GM20431 (cell line): Measurements from ENCODE around the gene EMD.

ENCODE experiments used
- in situ Hi-C: fragments of 300-500 bp; cut with MseI, MboI; formaldehyde crosslinking; loops from one replicate; pipeline ENCODE4 v1.15.0; 2020; ENCODE audit warnings: low sequenced_read_pairs; ENCODE audit not compliant: unreplicated experiment

EMD gene

DNA sequence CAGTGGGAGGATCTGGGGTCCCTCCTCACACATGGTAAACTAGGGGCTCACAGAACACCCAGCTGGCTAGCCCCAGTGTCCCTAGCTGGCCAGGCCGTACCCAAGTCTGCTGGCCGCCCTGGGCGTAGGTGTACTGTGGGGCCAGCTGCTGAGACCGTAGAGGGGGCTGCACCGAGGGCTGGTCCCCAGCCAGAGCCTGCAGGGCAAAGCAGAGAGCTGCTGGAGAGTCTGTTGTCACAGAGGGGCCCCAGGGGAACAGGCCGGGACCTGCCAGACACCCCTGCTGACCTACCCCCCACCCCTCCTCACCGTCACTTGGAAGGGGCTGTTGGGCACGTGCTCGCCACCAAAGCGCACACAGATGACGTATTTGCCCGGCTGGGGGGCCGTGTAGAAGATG, 24.6 kb upstream of the EMD start:
- in situ Hi-C loops: no loop called here

- in situ Hi-C loops: no loop called here
Observed at GRCh38 chrX:154355094-154355775, 23.9 kb upstream of the EMD start.

DNA sequence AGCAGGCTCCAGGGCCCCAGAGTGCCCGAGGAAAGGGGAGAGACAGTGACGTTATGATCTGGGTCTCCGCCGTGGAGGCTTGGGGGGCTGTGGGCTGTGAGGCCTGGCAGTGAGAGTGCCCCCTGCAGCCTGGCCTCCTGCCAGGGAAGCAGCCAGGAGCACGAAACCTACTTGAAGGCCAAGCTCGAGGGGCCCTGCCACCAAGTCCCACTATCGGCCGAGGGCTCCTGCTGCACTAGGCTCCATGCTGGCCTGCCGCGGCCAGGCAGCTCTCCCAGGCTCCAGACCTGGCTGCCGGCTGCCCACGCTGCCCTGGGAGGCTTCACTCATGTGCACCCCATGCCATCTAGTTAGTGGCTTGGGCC, 23.3 kb upstream of the EMD start:
- in situ Hi-C loops: no loop called here

- in situ Hi-C loops: no loop called here
Observed at GRCh38 chrX:154356596-154356995, 22.5 kb upstream of the EMD start.

DNA sequence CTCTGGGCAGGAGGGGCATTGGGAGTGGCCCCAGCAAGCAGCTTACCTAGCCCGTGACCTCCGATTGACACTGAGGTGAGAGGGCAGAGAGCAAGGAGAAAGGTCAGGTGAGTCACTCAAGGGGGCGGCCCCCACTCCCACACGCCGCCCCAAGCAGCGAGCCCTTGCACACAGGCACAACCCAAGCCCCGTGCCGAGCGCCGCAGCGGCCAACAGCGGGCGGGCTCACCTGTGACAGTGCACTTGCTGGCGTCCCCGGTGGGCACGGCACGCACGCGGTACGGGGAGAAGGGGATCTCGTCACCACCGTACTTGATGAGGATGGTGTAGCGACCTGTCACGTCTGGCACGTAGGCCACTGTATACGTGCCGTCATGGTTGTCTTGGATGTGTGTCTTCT, 21.9 kb upstream of the EMD start:
- in situ Hi-C loops: no loop called here

GRCh38 chrX:154358011-154358410, 21.1 kb upstream of the EMD start:
- in situ Hi-C loops: no loop called here

GRCh38 chrX:154358829-154359228, 20.3 kb upstream of the EMD start:
- in situ Hi-C loops: no loop called here

GRCh38 chrX:154359362-154360154, 19.5 kb upstream of the EMD start:
- in situ Hi-C loops: no loop called here

- in situ Hi-C loops: no loop called here
Observed at GRCh38 chrX:154360155-154360713, 18.9 kb upstream of the EMD start.

- in situ Hi-C loops: no loop called here
Observed at GRCh38 chrX:154362085-154362742, 16.9 kb upstream of the EMD start.

DNA sequence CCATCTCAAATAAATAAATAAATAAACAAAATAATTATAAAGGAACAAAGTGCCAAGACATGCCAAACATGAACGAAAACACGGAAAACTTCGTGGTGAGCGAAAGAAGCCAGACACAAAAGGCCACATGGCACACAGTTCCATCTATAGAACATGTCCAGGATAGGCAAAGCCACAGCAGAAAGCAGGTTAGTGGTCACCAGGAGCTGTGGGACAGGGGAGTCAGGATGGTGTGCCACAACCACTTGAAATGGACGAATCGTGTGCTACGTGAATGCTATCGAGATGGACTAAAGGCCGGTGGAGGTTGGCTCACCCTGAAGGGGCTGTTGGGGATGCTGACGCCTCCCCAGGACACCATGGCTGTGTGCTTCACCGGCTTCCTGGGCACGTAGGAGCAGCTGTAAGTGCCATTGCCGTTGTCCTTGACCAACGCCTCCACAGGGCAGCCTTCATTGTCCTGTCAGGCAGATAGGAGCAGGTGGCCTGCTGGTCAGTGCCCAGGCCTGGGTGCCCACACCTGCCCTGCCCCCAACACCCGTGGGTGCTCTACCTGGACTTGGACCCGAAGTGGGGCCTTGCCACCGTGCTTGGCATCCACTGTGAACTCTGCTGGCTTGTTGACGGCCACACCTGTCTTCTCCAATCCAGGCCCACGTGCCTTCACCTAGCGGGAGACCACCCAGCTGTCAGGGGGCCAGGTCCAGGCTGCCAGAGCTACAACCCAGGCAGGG, 15.2 kb upstream of the EMD start:
- in situ Hi-C loops: no loop called here

DNA sequence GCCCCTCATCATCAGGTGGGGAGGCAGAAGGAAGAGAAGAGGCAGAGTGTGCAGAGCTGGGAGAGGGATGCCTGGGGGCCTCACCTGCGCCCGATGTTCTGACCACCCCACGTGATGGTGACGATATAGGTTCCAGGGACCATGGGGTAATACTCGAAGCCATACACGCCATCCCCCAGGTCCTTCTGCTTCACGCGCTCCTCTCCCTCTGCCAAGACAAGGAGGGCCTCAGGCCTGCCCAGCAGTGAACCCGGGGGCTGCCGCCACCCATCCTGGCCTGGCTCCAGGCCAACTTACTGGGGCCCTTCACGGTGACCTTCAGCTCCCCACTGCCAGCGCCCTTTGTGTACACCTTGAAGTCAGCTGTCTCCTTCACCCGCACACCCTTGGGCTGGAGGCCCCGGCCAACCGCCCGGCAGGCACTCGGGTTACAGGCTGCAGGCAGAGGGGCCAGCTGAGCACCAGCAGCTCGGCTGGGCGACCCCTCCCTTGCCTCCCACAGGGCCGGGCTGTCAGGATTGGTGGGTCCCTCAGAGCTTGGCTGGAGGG, 14.0 kb upstream of the EMD start:
- in situ Hi-C loops: no loop called here

DNA sequence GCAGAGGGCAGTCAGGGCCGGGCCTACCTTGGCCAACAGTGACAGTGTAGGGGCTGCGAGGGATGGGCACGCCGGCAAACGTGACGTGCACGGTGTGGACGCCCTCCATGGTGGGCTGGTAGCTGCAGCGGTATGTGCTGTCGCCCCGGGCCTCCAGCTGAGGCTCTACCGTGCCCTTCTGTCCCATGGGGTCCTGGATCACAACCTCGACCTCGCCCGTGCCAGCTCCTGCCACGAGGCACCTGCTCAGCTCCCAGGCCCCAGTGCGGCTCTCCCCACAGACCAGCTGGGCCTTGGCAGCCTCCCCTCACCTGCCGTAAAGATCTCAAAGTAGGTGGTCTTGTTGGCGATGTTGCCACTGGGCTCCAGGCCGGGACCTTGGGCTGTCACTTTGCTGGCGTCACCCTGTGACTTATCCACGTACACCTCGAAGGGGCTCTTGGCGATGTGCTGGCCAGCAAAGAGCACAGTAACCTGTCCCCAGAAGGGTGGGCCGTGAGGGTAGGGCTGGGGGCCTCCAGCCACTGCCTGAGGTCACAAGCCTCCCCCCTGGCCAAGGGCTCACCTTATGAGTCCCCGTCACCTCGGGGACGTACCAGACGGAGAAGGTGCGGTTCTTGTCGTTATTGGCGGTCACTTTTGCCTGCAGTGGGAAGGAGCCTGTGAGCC, 13.0 kb upstream of the EMD start:
- in situ Hi-C loops: no loop called here

DNA sequence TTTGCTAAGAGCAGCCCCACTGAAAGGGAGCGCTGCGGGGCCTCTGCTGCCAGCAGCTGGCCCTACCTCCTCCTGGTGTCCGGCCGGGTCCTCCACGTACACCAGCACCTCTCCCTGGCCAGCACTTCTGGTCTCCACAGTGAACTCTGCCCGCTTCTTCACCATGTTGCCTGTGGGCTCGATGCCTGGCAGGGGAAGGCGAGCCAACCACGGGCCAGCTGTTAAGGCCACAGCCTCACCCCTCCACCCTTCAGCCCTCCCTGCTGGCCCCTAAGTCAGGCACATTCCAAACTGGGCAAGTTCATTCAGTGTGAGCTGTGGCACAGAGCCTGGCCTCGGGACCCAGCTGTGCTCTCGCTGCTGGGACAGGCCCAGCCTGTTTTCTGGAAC, 12.4 kb upstream of the EMD start:
- in situ Hi-C loops: no loop called here

DNA sequence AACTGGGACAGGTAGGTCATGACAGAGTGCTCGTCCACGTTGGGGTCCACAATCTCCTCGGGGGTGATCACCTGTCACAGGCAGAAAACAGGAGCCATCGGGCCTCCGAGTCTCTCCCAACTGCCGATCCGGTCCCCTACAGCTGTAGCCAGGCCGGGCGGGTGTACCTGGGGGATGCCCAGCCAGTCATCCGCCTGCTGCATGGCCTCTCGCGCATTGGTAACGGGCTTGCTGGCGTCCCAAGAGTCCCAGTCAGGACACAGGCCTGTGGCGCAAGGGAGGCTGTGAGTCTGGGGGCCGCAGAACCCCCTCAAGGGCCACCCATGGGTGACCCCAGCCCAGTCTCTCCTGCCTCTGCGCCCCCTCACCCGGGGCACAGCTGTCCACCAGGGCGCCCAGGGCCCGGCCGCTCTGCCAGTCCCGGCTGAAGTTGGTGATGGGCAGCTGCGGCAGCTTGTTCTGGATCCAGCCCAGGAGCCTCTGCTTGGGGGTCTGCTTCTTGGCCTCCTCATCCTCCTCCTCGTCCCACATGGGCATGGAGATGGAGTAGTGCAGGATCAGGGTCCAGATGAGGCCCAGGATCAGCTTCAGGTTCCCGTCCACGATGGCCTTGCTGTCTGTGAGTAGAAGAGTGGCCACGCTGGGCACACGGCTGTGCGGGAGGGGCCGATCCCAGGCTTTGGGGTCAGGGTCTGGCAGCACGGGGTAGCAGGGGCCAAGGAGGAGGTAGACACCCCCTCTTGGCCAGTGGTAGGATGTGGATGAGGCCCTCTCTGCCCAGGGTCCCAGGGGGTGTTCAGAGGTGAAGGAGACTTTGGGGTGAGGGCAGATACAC, 11.4 kb upstream of the EMD start:
- in situ Hi-C loops: no loop called here

DNA sequence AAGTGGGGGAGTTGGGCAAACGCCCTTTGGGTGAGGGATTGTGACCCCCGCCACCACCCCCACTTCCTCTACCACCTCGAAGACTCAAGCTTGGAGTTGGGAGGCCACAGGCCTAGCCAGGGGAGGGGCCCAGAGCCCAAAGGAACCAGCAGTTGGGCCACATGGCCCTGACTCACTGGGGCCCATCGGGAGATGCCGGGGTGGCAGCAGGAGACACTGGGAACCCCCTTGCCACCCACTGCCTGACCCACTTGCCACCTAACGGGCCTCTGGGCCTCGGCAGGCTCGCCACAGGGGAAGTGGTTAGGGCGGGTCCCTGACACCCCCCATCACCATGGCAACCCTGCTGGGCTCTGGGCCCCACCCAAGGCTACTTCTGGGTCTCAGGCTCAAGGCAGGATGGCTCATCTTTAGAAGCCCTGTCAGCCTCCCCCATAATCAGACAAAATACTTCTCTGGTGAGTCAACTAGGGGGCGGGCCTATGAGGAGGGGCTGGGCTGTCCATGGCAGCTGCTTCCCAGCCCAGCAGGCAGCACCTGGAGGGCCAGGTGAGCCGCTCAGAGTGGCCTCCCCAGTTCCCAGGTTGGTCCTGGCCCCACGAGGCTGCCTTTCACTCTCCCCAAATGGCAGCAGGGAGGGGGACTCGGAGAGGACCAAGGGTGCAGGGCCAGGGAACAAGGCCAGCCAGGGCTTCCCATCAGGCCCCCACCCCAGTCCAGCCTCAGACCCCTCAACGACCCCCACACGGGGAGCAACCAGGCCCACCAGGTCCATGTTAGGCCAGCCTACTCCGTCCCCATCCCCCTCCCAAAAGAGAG, 10.3 kb upstream of the EMD start:
- in situ Hi-C loops: no loop called here

DNA sequence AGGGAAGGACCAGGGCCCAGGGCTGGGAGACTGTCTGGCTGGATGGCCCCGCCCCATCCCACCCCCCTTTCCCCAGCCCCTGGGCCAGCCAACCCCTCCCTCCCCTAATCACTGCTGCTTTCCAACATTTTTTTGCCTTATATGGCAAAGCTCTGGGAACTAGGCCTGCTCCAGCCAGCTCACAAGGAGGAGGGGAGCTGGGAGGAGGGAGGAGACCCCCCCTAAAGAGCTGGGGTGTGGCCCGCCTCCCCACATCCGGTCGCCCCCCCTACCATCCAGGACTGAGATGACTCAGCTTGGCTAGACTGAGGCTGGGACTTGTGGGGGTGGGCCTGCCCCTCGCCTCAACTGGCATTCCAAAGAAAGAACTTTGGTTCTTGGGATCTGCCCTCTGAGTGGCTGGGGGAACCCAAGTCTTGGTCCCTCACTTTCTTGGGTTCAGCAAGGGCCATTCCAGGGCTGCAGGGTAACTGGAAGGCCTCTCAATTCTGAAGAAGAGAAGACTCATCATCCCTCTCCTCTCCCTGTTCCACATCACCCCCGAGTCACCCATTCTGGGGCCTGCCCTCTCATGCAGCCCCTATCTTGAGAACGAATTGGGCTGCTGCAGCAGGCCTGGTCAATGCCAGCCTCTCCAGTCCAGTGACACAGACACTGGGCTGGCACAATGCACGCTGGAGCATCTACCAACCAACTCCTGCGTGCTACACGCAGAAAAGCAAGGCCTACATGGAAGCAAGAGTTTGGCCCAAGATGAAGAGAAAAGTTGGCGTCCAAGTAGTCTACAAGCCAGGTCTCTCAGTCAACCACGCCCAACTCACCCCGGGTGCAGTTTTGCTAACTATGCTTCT, 9.4 kb upstream of the EMD start:
- in situ Hi-C loops: no loop called here
